GM10266 (cell line): ENCODE results near the gene SNAI3.

ENCODE experiments used
- DNase-seq: peaks from one replicate; pipeline ENCODE4 v3.0.0; 2012; ENCODE audit errors: extremely low spot score
- TF ChIP-seq, protein P1 (sequence below): IDR thresholded peaks from 2 replicates; pipeline ENCODE4 v1.5.1; 2012; ENCODE audit warnings: mild to moderate bottlenecking, low read depth; ENCODE audit not compliant: control insufficient read depth, insufficient read depth; ENCODE audit errors: missing control alignments

SNAI3 gene

DNA sequence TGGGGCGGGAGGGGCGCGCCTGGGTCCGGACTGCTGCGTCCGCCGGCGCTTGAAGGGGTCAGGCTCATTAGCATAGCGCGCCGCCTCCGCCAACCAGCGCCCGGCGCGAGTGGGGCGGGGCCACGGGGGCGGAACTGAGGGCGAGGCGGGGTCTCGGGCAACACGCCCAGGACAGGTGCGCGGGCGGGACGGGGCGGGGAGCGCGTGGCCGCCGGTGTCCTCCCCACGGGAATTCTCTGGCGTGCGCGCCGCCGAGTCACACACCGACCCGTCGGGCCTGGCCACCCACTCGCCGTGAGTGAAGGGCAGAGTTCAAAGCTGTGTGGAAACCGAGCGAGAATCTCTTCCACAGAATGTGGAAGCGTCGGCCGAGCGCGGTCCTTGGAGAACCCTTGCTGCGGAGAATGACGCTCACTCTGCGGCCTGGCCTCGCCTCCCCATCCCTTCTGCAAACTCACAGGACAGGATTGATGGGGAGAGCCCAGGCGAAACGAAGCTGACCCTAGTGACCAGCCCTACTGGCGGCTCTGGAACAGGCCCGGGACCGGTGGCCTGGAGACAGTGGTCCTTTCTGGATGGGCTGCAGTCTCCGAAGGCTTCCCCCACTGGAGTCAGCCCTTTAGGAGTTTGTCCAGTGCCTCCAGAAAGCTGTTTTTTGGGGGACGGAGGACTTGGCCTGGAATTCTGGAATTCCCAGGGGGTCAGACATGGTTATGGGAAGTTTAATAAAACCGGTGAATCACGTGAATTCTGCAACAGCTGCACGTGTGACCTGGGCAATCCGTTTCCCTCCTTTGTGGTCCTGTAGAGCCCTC lies at the start of gene SNAI3:
Gene SNAI3 (minus strand): TSS at position 69 of the 815 bp plus-strand sequence. CDS start 101 bp downstream, outside the sequence.
- TF ChIP-seq, protein P1, sequence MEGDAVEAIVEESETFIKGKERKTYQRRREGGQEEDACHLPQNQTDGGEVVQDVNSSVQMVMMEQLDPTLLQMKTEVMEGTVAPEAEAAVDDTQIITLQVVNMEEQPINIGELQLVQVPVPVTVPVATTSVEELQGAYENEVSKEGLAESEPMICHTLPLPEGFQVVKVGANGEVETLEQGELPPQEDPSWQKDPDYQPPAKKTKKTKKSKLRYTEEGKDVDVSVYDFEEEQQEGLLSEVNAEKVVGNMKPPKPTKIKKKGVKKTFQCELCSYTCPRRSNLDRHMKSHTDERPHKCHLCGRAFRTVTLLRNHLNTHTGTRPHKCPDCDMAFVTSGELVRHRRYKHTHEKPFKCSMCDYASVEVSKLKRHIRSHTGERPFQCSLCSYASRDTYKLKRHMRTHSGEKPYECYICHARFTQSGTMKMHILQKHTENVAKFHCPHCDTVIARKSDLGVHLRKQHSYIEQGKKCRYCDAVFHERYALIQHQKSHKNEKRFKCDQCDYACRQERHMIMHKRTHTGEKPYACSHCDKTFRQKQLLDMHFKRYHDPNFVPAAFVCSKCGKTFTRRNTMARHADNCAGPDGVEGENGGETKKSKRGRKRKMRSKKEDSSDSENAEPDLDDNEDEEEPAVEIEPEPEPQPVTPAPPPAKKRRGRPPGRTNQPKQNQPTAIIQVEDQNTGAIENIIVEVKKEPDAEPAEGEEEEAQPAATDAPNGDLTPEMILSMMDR = no peak
- peak; percentile 95 for DNase-seq

DNA sequence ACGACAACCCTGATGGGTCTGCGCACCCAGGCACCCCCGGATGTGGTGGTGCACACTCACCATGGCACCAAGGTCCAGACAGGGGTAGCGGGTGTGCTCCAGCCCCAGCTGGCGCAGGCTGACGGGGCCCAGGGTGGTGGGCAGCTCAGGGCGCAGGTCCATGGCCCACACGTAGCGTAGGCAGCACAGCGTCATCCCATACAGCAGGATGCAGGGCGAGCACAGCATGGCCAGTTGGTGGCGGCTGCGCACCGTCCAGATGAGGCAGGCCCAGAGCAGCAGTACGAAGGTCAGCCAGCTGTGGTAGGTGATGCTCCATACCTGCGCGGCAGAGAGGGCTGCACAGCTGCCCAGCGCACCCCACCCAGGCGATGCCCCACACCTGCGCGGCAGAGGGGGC lies 49.8 kb upstream of the SNAI3 start:
- no peak for DNase-seq
- TF ChIP-seq, protein P1 = peak; percentile 5

GRCh38 chr16:88735616-88736015 lies 49.3 kb upstream of the SNAI3 start:
- DNase-seq = no peak
- TF ChIP-seq, protein P1 = no peak

DNA sequence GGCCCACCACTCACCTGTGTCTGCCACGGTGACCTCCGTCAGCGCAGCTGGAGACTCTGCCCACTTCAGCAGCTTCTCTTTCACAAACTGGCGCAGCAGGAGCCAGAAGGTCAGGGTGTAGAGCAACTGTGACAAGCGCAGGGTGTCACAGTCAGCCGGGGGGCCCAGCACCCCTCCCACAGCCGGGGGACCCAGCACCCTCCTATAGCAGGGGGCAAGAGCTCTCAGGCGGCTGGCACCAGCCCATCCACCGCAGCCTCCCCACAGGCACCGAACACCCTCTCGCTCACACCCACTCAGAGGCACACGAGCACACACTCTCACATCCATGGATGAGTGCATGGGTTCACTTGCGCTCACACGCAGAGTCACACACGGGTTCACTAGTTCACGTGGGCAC lies 48.8 kb upstream of the SNAI3 start:
- TF ChIP-seq, protein P1 = no peak
- no peak for DNase-seq

DNA sequence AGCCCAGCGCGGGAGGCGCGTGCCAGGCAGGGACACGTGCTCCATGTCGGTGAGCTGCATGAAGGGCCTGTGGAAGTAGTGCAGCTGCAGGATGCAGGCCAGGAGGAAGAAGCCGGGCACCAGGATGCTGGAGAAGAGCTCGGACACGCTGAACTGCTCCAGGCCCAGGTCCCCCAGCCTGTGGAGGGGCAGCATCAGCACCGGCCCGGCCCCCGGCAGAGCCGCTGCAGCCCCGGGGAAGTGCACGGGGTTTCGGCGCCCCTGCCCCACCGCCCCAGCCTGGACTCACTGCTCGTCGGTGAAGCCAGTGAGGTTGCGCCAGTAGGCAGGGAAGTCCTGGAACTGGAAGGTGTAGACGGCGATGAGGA lies 48.0 kb upstream of the SNAI3 start:
- no peak for DNase-seq
- TF ChIP-seq, protein P1 = no peak

DNA sequence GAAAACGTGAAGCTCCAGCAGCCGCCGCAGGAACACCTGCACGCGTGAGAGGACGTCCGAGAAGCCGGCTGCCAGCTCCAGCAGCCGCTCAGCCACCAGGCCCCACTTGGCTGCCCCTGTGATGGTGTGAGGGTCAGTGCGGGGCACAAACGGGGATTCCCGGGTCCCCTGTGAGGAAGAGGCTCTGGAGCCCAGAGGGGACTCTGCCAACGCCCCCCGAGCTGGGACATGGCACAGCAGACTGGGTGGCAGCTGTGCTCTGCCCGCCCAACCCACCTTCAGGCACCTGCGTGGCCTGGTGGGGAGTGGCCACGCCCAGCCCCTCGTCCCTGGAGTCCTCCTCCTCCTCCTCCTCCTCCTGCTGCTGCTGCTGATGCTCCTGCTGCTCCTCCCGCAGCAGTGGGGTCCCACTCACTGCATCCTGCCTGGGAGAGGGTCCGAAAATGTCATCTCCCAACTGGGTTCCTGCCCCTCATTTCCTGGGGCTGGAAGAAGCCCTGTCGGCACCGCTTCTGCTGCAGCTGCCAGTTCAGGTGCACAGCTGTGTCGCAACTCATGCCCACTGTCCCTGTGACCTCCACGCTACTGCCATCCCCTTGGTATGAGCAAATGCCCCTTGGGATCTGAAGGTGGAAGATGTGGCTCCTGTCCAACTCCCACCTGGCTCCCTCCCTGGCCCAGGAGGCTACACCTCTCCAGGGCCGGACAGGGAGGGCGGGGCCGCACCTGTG lies 47.5 kb upstream of the SNAI3 start:
- TF ChIP-seq, protein P1 = no peak
- DNase-seq = no peak

GRCh38 chr16:88732961-88733294 lies 46.6 kb upstream of the SNAI3 start:
- TF ChIP-seq, protein P1 = no peak
- no peak for DNase-seq
